ENCODE results near the gene PPP1R12C.
"Not testable (repeated sequence)": the region's sequence is repeated elsewhere in the genome, so short reads cannot be mapped to it uniquely, and the experiment has no call there.

PPP1R12C gene

DNA sequence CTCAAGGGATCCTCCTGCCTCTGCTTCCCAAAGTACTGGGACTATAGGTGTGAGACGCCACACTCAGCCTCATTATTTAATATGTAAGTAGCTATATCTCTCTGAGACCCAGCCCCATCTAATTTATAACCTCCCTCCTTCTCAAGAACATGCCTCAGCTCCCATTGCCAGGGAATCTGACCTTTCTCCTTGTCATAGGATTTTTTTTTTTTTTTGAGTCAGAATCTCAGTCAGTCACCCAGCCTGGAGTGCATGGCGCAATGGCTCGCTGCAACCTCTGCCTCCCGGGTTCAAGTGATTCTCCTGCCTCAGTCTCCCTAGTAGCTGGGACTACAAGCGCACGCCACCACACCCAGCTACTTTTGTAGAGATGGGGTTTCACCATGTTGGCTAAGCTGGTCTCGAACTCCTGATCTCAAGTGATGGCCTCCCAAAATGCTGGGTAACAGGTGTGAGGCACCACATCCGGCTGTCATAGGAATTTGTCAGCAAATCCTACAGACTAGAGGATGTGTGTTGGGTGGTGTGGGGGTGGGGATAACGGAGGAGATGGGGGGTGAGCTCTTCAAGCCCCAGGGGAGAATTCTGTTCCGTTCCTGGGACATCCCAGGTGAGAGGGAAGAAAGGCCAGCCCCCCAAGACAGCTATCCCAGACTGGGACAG lies 46.8 kb downstream of the PPP1R12C start:
- no peak for DNase-seq

- no peak for DNase-seq
These were observed 47.6 kb downstream of the PPP1R12C start for GRCh38 chr19:55069865-55070197.

- DNase-seq: no peak
These were observed 48.2 kb downstream of the PPP1R12C start for GRCh38 chr19:55068950-55069864.

DNA sequence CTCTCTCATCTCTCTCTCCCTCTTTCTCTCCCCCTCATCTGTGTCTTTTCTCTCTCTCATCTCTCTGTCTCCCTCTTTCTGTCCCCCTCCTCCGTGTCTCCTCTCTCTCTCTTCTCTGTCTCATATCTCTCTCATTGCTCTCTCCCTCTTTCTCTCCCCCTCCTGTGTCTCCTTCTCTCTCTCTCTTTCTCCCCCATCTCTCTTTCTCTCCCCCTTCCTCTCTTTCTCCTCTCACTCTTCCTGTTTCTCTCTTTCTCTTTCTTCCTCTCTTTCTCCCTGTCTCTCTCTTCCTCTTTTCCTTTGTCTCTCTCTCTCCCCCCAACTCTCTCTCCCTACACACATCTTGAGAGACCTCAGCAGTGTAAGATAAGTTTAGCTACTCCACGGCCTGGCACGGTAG lies 49.6 kb downstream of the PPP1R12C start:
- DNase-seq: no peak

- DNase-seq: no peak
These were observed 51.2 kb downstream of the PPP1R12C start for GRCh38 chr19:55066107-55066709.

DNA sequence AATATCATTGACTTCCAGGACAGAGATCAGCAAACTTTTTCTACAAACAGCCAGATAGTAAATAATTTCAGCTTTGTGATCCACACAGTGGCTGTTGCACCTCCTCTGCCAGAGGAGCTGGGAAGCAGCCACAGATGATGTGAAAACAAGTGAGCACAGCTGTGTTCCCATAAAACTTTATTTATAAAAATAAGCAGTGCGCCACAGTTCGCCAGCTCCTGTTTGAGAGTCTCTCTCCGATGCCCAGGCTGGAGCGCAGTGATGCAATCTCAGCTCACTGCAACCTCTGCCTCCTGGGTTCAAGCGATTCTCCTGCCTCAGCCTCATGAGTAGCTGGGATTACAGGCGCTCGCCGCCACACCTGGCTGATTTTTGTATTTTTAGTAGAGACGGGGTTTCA lies 51.9 kb downstream of the PPP1R12C start:
- DNase-seq: not testable (repeated sequence)

- DNase-seq: no peak
These were observed 54.0 kb downstream of the PPP1R12C start for GRCh38 chr19:55063492-55063843.

DNA sequence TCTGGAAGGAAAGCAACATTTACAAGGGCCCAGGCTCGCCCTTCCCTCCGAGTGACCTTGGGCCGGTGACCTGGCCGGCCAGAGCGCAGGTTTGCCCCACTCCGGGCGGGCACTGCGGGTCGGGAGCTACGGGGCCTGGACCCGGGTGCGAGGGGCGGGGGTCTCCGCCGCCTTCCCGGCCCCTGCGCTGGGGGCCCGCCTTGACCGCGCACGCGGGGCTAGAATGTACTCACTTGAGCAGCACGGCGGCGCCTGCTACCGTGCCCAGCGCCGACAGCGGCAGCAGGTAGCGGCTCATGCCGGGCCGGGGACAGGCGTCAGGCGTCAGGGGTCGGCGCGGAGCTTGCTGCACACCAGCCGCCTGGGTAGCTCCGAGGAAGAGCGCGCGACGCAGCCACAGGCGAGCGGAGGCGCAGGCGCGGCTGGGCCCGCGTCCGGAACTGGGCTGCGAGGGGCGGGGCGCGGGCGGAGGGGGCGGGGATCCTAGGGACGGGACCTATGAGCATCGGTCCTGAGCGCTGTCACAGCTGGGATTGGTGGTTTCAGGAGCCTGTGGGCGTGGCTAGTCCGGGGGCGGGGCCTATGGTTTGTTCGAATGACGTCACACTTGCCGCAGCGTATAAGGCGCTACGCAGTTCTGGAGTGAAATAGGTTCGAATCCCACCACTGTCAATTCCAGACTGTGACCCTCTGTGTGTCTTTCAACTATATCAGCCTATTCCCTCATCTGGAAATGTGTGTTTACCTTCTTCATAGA lies 54.5 kb downstream of the PPP1R12C start, which contains the start of gene RDH13:
Gene RDH13 (minus strand): TSS at position 414 of the 757 bp plus-strand sequence. CDS start 116 bp downstream, at position 298.
- peak; percentile 87 for DNase-seq

DNA sequence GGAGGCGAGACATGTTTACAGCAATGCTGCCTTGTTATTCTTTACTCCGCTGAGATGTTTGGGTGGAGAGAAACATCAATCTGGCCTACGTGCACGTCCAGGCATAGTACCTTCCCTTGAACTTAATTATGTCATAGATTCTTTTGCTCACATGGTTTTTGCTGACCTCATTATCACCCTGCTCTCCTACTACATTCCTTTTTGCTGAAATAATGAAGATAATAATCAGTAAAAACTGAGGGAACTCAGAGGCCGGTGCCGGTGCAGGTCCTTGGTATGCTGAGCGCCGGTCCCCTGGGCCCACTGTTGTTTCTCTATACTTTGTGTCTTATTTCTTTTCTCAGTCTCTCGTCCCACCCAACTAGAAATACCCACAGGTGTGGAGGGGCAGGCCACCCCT lies 57.1 kb downstream of the PPP1R12C start:
- not testable (repeated sequence) for DNase-seq

DNA sequence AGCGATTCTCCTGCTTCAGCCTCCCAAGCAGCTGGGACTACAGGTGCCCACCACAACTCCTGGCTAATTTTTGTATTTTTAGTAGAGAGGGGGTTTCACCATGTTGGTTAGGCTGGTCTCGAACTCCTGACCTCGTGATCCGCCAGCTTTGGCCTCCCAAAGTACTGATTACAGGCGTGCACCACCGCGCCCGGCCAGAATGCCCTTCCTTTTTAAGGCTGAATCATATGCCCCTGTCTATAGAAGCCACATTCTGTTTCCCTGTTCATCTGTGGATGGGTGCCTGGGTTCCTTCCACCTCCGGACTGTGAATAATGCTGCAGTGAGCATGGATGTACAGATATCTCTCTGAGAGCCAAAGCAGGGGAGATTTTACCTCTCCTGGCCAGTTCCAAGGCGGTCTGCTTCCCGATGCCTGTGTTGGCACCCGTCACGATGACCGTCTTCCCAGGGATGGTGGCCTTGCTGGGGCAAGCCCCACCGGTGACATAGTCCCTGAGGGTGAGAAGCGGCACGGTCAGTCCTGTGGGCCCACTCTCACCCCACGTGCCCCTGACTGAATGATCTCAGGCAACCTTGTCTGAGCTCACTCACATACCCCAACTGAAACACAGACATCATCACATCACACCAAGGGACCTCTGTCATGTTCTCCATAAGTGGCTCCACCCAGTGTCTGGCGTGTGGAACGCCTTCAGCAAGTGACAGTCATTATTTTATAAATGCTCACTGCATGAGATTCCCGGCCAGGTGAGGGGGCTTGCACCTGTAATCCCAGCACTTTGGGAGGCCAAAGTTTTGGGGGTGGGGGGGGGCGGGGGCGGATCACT lies 58.4 kb downstream of the PPP1R12C start:
- no peak for DNase-seq

DNA sequence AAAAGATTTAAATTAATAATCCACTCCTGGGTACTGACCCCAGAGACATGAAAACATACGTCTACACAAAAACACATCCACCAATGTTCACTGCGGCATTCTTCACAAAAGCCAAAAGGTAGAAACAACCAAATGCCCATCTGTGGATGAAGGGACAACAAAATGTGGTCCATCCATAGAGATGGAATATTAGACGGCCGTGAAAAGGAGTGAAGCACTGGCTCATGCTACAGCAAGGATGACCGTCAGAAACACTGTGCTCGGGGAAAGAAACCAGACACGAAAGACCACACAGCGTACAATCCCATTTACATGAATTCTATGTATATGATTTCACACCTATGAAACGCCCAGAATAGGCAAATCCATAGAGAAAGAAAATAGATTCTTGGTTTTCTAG lies 60.6 kb downstream of the PPP1R12C start:
- no peak for DNase-seq

DNA sequence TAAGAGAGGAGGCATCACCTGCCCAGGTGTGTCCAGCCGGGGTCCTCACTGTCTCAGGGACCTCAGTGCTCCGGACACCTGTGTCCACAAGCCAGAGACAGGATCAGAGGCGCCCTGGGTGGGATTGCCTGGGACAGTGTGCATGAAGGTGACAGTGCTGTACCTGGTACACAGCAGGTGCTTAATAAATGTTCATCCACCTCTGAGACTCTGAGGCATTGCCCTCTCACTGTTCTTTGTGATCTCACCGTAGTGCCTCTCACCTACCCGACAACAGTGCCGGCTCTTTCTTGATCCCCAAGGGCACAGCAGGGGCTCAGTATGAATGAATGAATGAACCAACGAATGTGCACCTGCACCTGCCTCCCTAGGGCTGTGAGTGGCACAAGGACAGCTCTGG lies 63.7 kb downstream of the PPP1R12C start:
- DNase-seq: no peak

- no peak for DNase-seq
These were observed 66.5 kb downstream of the PPP1R12C start for GRCh38 chr19:55050749-55051532.

DNA sequence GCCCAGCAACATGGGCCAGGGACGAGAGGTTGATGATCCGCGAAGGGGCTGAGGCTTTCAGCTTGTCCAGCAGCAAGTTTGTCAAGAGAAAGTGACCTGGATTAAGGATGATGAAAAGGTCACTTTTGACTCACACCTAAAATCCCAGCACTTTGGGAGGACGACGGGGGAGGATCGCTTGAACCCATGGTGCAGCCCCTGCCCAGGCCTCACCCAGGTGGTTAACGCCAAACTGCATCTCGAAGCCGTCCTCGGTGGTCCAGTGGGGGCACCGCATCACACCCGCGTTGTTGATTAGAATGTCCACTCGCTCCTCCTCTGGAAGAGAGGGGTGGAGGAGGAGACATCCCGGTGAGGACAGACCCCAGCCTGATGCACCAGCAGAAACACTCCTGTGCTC lies 69.0 kb downstream of the PPP1R12C start:
- no peak for DNase-seq

- no peak for DNase-seq
These were observed 69.5 kb downstream of the PPP1R12C start for GRCh38 chr19:55047951-55048350.

DNA sequence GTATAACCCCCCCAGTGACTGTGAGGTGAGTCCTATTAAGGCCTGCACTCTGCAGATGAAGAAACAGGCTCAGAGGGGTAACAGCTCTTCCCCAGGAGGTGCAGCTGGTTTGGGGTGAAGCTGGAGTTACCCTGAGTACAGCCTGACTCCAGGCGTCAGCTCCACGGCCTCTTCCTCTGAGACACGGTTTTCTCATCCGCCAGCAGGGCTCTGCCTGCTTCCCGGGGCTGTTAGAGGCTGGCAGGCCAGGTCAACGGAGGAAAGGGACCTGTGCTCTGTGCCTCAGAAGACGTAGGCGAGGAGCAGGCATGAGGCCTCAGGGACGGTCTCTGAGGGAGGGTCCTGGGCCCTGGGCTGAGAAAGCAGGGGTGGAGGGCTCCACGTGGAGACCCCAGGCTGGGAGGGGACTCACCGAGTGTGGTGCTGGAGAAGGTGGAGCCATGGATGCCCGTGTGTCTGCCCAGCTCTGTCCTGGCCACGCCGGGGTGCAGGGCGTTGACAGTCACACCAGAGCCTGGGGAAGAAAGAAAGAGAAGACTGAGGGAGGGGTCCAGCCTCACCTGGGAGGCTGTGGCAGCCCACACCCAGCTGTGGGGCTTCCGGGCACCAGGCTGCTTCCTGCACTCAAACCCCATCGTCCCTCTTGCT lies 70.3 kb downstream of the PPP1R12C start:
- no peak for DNase-seq

DNA sequence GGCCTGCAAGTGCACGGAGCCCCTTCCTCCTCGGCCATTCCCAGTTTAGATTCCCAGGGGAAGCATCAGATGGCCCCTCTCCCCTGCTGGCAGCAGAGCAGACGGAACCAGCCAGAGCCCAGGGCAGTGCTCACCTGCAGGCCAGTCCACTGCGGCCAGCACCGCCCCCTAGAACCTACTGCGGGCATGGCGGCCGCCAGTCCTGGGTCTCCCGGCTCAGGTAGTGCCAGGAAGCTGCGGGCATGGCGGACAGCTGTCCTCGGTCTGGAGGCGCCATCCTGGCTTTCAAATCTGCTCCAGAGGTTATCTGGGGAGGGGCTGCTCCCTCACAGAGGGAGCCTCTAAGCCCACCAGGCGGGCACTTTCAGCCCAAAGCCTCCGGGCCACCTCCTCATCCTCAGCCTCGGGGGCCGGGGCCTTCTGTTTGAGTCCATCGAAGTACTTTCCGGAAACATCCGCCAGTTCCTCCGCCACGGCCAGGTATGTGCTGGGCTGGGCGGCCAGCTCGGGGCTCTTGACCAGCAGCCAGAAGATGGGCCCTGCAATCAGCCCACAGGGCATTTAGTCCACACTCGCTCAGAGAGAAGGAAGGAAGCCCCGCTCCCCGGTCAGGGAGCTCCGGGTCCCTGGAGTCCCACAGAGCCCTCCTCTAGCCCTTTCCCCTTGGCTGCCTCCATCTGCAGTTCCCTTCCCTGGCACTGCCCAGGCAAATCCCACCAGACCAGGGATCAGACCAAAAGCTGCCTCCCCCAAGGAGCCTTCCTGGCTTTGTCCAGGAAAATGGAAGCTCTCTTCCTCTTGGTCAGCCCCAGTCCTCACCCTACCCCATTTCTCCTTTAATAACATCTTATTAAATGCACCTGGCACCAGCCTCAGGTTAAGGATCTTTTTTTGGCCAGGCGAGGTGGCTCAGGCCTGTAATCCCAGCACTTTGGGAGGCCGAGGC lies 72.4 kb downstream of the PPP1R12C start:
- no peak for DNase-seq

GRCh38 chr19:55044286-55044685 lies 73.2 kb downstream of the PPP1R12C start:
- no peak for DNase-seq

- DNase-seq: no peak
These were observed 74.7 kb downstream of the PPP1R12C start for GRCh38 chr19:55042688-55043087.

- DNase-seq: no peak
These were observed 75.1 kb downstream of the PPP1R12C start for GRCh38 chr19:55042344-55042678.

Data from DMS 273 treated with DMSO at 0.1 percent for 48 hours (cell line).